GM18505 (cell line): ENCODE results near the gene CISH.
A peak's percentile ranks its signal among the peaks of the same experiment; 100 is the strongest.

Source experiments
- ATAC-seq: cut with Tn5 transposase; IDR thresholded peaks from one replicate; pipeline ENCODE4 v1.9.1; 2021; ENCODE audit not compliant: unreplicated experiment
- POLR2A ChIP-seq: IDR thresholded peaks from 4 replicates; pipeline ENCODE4 v1.6.1; 2011; ENCODE audit warnings: borderline replicate concordance; ENCODE audit not compliant: insufficient read depth, insufficient read length; ENCODE audit errors: extremely low read depth

Gene CISH

GRCh38 chr3:50616003-50616769 lies 4.6 kb upstream of the CISH start:
- peak; percentile 25 for ATAC-seq
- TF ChIP-seq POLR2A: no peak

GRCh38 chr3:50615190-50615589 lies 3.6 kb upstream of the CISH start:
- ATAC-seq: no peak
- TF ChIP-seq POLR2A: no peak

- ATAC-seq: no peak
- TF ChIP-seq POLR2A: no peak
These were observed 1.6 kb upstream of the CISH start for GRCh38 chr3:50612970-50613846.

- no peak for ATAC-seq
These were observed 784 bp upstream of the CISH start for GRCh38 chr3:50612234-50612882.

GRCh38 chr3:50610992-50611463 lies 546 bp downstream of the CISH start:
- TF ChIP-seq POLR2A: no peak
- no peak for ATAC-seq

More at GRCh38 chr3:50612234-50612882, 784 bp upstream of the CISH start:
- TF ChIP-seq POLR2A: no peak

GRCh38 chr3:50610181-50610971 lies 1.2 kb downstream of the CISH start:
- TF ChIP-seq POLR2A: no peak
- ATAC-seq: no peak

- no peak for ATAC-seq
- TF ChIP-seq POLR2A: no peak
These were observed 1.9 kb downstream of the CISH start for GRCh38 chr3:50609763-50610085.

GRCh38 chr3:50609071-50609762 lies 2.4 kb downstream of the CISH start:
- no peak for TF ChIP-seq POLR2A
- no peak for ATAC-seq

GRCh38 chr3:50608278-50608677 lies 3.3 kb downstream of the CISH start:
- no peak for TF ChIP-seq POLR2A

GRCh38 chr3:50607271-50608091 lies 4.1 kb downstream of the CISH start:
- TF ChIP-seq POLR2A: no peak
- no peak for ATAC-seq

More at GRCh38 chr3:50608278-50608677, 3.3 kb downstream of the CISH start:
- no peak for ATAC-seq

GRCh38 chr3:50606596-50606995 lies 5.0 kb downstream of the CISH start:
- TF ChIP-seq POLR2A: no peak
- no peak for ATAC-seq
